ENCODE measurements around the gene G2E3.
"Not testable (repeated sequence)": the region's sequence is repeated elsewhere in the genome, so short reads cannot be mapped to it uniquely, and the experiment has no call there.

The G2E3 gene

GRCh38 chr14:30560581-30560980, 1.6 kb downstream of the G2E3 start:
- DNase-seq (ENCODE audit: low read depth): no peak

GRCh38 chr14:30564235-30564867, 5.4 kb downstream of the G2E3 start:
- no peak for DNase-seq (ENCODE audit: low read depth)

GRCh38 chr14:30564868-30565248, 5.9 kb downstream of the G2E3 start:
- no peak for DNase-seq (ENCODE audit: low read depth)

- DNase-seq (ENCODE audit: low read depth): no peak
Observed at GRCh38 chr14:30569216-30569902, 10.4 kb downstream of the G2E3 start.

- DNase-seq (ENCODE audit: low read depth): no peak
Observed at GRCh38 chr14:30569903-30570226, 10.9 kb downstream of the G2E3 start.

GRCh38 chr14:30572237-30572636, 13.3 kb downstream of the G2E3 start:
- no peak for DNase-seq (ENCODE audit: low read depth)

- no peak for DNase-seq (ENCODE audit: low read depth)
Observed at GRCh38 chr14:30572771-30573170, 13.8 kb downstream of the G2E3 start.

- DNase-seq (ENCODE audit: low read depth): no peak
Observed at GRCh38 chr14:30573226-30573814, 14.4 kb downstream of the G2E3 start.

- no peak for DNase-seq (ENCODE audit: low read depth)
Observed at GRCh38 chr14:30573966-30574365, 15.0 kb downstream of the G2E3 start.

- not testable (repeated sequence) for DNase-seq (ENCODE audit: low read depth)
Observed at GRCh38 chr14:30574777-30575176, 15.8 kb downstream of the G2E3 start.

GRCh38 chr14:30576333-30576732, 17.4 kb downstream of the G2E3 start:
- DNase-seq (ENCODE audit: low read depth): not testable (repeated sequence)

GRCh38 chr14:30580616-30581282, 21.8 kb downstream of the G2E3 start:
- no peak for DNase-seq (ENCODE audit: low read depth)

- DNase-seq (ENCODE audit: low read depth): no peak
Observed at GRCh38 chr14:30581283-30581625, 22.3 kb downstream of the G2E3 start.

GRCh38 chr14:30582376-30582775, 23.4 kb downstream of the G2E3 start:
- no peak for DNase-seq (ENCODE audit: low read depth)

- no peak for DNase-seq (ENCODE audit: low read depth)
Observed at GRCh38 chr14:30584058-30584630, 25.2 kb downstream of the G2E3 start.

GRCh38 chr14:30585204-30585603, 26.2 kb downstream of the G2E3 start:
- no peak for DNase-seq (ENCODE audit: low read depth)

GRCh38 chr14:30587141-30587540, 28.2 kb downstream of the G2E3 start:
- DNase-seq (ENCODE audit: low read depth): no peak

- DNase-seq (ENCODE audit: low read depth): no peak
Observed at GRCh38 chr14:30588873-30589272, 29.9 kb downstream of the G2E3 start.

GRCh38 chr14:30596935-30597334, 38.0 kb downstream of the G2E3 start:
- DNase-seq (ENCODE audit: low read depth): no peak

GRCh38 chr14:30597504-30597903, 38.5 kb downstream of the G2E3 start:
- DNase-seq (ENCODE audit: low read depth): no peak

GRCh38 chr14:30600922-30601918, 42.3 kb downstream of the G2E3 start:
- DNase-seq (ENCODE audit: low read depth): no peak

- DNase-seq (ENCODE audit: low read depth): no peak
Observed at GRCh38 chr14:30603402-30603801, 44.4 kb downstream of the G2E3 start.
